Keratinocyte (primary cell): ENCODE data around the gene DBI. TPM values are rescaled to one million over a fixed set of nuclear protein-coding genes. Genes with fewer than 3 reads are reported as not detected.

Source experiments
- DNase-seq: peaks from one replicate; pipeline ENCODE4 v3.0.0-alpha.2; 2011; ENCODE audit warnings: low read depth, missing footprints, low spot score
- FAIRE-seq: peaks from 2 replicates; lab custom pipeline; 2011; peaks lifted over from hg19 to GRCh38; lab: Jason Lieb, UNC
- H2AFZ ChIP-seq: 2 replicates; pipeline ENCODE4 v1.6.0; 2012; ENCODE audit warnings: low read length, control low read depth, inconsistent platforms; ENCODE audit not compliant: control insufficient read depth
- H3K27ac ChIP-seq: 2 replicates; pipeline ENCODE4 v1.5.1; 2011; ENCODE audit warnings: low read length; ENCODE audit not compliant: control insufficient read depth, insufficient read depth
- H3K27me3 ChIP-seq: 3 replicates; pipeline ENCODE4 v1.6.0; 2011; ENCODE audit warnings: low read length; ENCODE audit not compliant: control insufficient read depth, insufficient read depth; ENCODE audit errors: extremely low read depth
- H3K36me3 ChIP-seq, 2 experiments: 2 replicates in 1 of 2; 3 replicates in 1 of 2; pipeline ENCODE4 v1.5.1; 2011; ENCODE audit warnings: low read length in 2 of 2, mild to moderate bottlenecking in 1 of 2; ENCODE audit not compliant: control insufficient read depth in 2 of 2, insufficient read depth in 2 of 2; ENCODE audit errors: extremely low read depth in 1 of 2
- H3K4me1 ChIP-seq: 3 replicates; pipeline ENCODE4 v1.5.1; 2011; ENCODE audit warnings: low read length; ENCODE audit not compliant: control insufficient read depth, insufficient read depth; ENCODE audit errors: extremely low read depth
- H3K4me2 ChIP-seq: 3 replicates; pipeline ENCODE4 v1.6.0; 2011; ENCODE audit warnings: low read depth, low read length; ENCODE audit not compliant: control insufficient read depth, insufficient read depth; ENCODE audit errors: extremely low read depth
- H3K4me3 ChIP-seq, 3 experiments: fragments of 200-600 bp in 1 of 3; sonication (generic) in 1 of 3; 2 replicates in 2 of 3; 3 replicates in 1 of 3; pipeline ENCODE4 v1.5.1; 2011 to 2016; ENCODE audit warnings: low read length in 3 of 3, mild to moderate bottlenecking in 3 of 3, control low read depth in 2 of 3, inconsistent platforms in 1 of 3, low read depth in 1 of 3, mixed read lengths in 1 of 3, mixed run types in 1 of 3, moderate library complexity in 1 of 3; ENCODE audit not compliant: control insufficient read depth in 2 of 3, insufficient read depth in 2 of 3; ENCODE audit errors: extremely low read depth in 1 of 3
- H3K79me2 ChIP-seq: 2 replicates; pipeline ENCODE4 v1.6.0; 2012; ENCODE audit warnings: low read length; ENCODE audit not compliant: control insufficient read depth, insufficient read depth
- H3K9ac ChIP-seq: 3 replicates; pipeline ENCODE4 v1.6.0; 2011; ENCODE audit warnings: low read length; ENCODE audit not compliant: control insufficient read depth, insufficient read depth; ENCODE audit errors: extremely low read depth
- H3K9me1 ChIP-seq: 3 replicates; pipeline ENCODE4 v1.6.0; 2011; ENCODE audit warnings: low read length; ENCODE audit not compliant: control insufficient read depth, insufficient read depth; ENCODE audit errors: extremely low read depth
- H3K9me3 ChIP-seq: 2 replicates; pipeline ENCODE4 v1.5.1; 2012; ENCODE audit warnings: low read depth, low read length; ENCODE audit not compliant: control insufficient read depth
- H4K20me1 ChIP-seq: 3 replicates; pipeline ENCODE4 v1.6.0; 2011; ENCODE audit warnings: low read length; ENCODE audit not compliant: control insufficient read depth, insufficient read depth; ENCODE audit errors: extremely low read depth
- EZH2 ChIP-seq: IDR thresholded peaks from one replicate; pipeline ENCODE4 v1.6.1; 2012; ENCODE audit warnings: inconsistent platforms, mild to moderate bottlenecking, low read length, moderate library complexity
- dilution Hi-C: fragments of 300-500 bp; cut with MboI; formaldehyde crosslinking; loops from one replicate; pipeline ENCODE4 v1.7.0; 2020; ENCODE audit warnings: low sequenced_read_pairs; ENCODE audit not compliant: extremely low pct_ligation_motif_present
- polyA plus RNA-seq, 5 experiments: library from polyadenylated mRNA; depleted of rRNA in 3 of 5; stranded (reverse) in 3 of 5; stranded (forward) in 1 of 5; unstranded in 1 of 5; fragments of >200 nt; gene quantifications; 1 replicate in 1 of 5; 2 replicates in 3 of 5; 3 replicates in 1 of 5; pipeline versions ENCODE4 v1.2.1 to v1.2.3, GENCODE V29; 2011 to 2012; ENCODE audit warnings: missing spikeins in 2 of 5, low read depth in 1 of 5, low replicate concordance in 1 of 5
- TF ChIP-seq, protein P1 (sequence below), 3 experiments: IDR thresholded peaks in 1 of 3; conservative IDR thresholded peaks in 1 of 3; optimal IDR thresholded peaks in 1 of 3; 2 replicates in 2 of 3; 3 replicates in 1 of 3; pipeline versions ENCODE3 to v1.5.1; 2011; ENCODE audit warnings: low read length in 3 of 3, mild to moderate bottlenecking in 3 of 3, moderate library complexity in 2 of 3, control low read depth in 1 of 3, inconsistent platforms in 1 of 3; ENCODE audit not compliant: insufficient read depth in 2 of 3; ENCODE audit errors: extremely low read depth in 1 of 3

DBI gene
- polyA plus RNA-seq, 1 donor (not counting 4 experiments of a cell fraction or from before 2014, with no cell fraction given): 590 TPM

DNA sequence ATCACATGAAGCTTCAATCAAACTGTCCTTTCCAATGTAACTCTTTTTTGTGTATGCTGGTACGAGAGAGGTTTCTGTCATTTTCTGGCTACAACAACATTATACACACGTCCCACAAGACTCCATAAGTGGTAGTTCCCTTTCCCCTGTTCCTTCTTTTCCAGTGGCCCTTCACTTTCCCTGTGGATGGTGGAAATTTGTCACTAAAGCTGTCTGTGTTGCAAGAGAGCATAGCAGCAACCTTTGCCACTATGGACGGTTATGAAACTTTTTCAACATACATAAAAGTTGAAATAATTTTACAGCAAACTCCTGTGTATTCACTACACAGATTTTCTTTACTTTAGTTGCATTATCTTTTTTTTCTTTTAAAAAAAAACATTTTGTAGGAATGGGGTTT lies 18.7 kb downstream of the DBI start:
- no peaks in the 10 kb centered on the region for H3K9me3 ChIP-seq
- no peaks in the 10 kb centered on the region for H3K9me1 ChIP-seq
- no peak overlapping the region for H3K27ac ChIP-seq
- FAIRE-seq (no peak), DNase-seq (no peak)
- peaks cover 22% of the 10 kb centered on the region for H3K4me1 ChIP-seq
- no peak overlapping the region for H3K4me2 ChIP-seq
- dilution Hi-C loops: no loop called here
- H3K36me3 ChIP-seq: no peaks in the 10 kb centered on the region
- no peak overlapping the region for H3K9ac ChIP-seq
- H3K27me3 ChIP-seq: no peaks in the 10 kb centered on the region
- no peaks in the 10 kb centered on the region for H3K79me2 ChIP-seq
- H3K4me3 ChIP-seq: no peak overlapping the region
- no peak overlapping the region for H2AFZ ChIP-seq
- TF ChIP-seq EZH2: no peak
- TF ChIP-seq, protein P1, sequence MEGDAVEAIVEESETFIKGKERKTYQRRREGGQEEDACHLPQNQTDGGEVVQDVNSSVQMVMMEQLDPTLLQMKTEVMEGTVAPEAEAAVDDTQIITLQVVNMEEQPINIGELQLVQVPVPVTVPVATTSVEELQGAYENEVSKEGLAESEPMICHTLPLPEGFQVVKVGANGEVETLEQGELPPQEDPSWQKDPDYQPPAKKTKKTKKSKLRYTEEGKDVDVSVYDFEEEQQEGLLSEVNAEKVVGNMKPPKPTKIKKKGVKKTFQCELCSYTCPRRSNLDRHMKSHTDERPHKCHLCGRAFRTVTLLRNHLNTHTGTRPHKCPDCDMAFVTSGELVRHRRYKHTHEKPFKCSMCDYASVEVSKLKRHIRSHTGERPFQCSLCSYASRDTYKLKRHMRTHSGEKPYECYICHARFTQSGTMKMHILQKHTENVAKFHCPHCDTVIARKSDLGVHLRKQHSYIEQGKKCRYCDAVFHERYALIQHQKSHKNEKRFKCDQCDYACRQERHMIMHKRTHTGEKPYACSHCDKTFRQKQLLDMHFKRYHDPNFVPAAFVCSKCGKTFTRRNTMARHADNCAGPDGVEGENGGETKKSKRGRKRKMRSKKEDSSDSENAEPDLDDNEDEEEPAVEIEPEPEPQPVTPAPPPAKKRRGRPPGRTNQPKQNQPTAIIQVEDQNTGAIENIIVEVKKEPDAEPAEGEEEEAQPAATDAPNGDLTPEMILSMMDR (optimal IDR thresholded peaks at IDR 0.05 in 1 of 3, IDR thresholded peaks at IDR 0.05 in 1 of 3, conservative IDR thresholded peaks at IDR 0.05 in 1 of 3; ENCODE audit: extremely low read depth in 1 of 3, insufficient read depth in 2 of 3, low read length in 3 of 3): no peak
- no peaks in the 10 kb centered on the region for H4K20me1 ChIP-seq

DNA sequence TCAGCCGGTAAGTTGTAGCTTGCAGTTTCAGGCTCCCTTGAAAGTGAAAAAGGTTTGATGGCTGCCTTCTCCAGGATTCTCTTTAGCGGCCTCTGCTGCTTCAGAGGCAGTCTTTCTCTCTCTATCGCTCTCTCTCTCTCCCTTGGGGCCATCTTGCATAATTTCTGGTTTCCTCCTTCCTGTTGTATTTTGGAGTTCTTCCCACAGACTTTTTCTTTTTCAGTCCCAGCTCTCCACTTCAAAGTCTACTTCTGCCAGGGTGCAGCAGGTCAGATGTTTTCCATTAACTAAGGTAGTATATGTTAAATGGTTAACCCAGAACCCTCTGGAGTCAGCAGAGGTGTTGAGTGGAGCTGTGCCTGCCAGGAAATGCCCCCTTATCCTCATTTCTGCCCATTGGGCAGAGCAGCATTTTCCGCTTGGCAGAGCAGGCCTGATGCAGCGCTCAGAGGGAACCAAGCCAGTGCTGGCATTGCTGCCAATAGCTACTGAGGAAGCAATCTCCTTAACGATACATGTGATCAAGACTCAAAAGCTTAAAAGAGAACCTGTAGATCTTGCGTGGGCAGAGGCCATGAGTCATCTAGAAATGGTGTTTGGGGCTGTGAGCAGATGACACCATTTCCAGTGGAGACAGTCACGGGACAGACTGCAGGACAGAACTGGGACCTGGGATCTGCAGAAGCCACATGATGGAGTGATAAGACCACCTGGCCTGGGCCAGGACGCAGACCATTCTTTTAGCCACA lies 20.8 kb downstream of the DBI start:
- Histone ChIP-seq H3K9ac (no peak overlapping the region), H3K79me2 (no peaks in the 10 kb centered on the region), H3K4me2 (peak overlapping the region; percentile 49), H3K27me3 (no peaks in the 10 kb centered on the region), H2AFZ (peak overlapping the region; percentile 50), H4K20me1 (no peaks in the 10 kb centered on the region), H3K4me1 (peaks cover 22% of the 10 kb centered on the region), H3K4me3 (no peak overlapping the region), H3K9me3 (no peaks in the 10 kb centered on the region), H3K27ac (peak overlapping the region; percentile 24), H3K9me1 (no peaks in the 10 kb centered on the region), H3K36me3 (no peaks in the 10 kb centered on the region)
- peak; percentile 61 for FAIRE-seq
- no peak for DNase-seq
- dilution Hi-C loops: no loop called here
- TF ChIP-seq, protein P1 (optimal IDR thresholded peaks at IDR 0.05 in 1 of 3, IDR thresholded peaks at IDR 0.05 in 1 of 3, conservative IDR thresholded peaks at IDR 0.05 in 1 of 3; ENCODE audit: extremely low read depth in 1 of 3, insufficient read depth in 2 of 3, low read length in 3 of 3): peak in 2 of 3 experiments; percentile 16 to 48
- TF ChIP-seq EZH2: no peak
